Epidermal melanocyte (primary cell): ENCODE results near the gene LGR4.

Experiments
- DNase-seq: peaks from one replicate; pipeline ENCODE4 v3.0.0; 2011; ENCODE audit warnings: low spot score; ENCODE audit not compliant: insufficient read length

LGR4 gene

DNA sequence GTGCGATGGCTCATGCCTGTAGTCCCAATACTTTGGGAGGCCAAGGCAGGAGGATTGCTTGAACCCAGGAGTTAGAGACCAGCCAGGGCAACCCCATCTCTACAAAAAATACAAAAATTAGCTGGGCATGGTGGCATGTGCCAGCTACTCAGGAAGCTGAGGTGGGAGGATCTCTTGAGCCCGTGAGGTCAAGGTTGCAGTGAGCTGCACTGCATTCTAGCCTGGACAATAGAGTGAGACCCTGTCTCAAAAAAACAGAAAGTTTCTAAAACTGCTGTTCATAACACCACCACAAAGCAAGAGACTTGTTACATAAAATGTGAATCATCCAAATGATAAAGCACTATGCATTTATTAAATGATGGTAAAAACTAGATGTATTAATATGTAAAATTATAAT, 69.4 kb downstream of the LGR4 start:
- no peak for DNase-seq

DNA sequence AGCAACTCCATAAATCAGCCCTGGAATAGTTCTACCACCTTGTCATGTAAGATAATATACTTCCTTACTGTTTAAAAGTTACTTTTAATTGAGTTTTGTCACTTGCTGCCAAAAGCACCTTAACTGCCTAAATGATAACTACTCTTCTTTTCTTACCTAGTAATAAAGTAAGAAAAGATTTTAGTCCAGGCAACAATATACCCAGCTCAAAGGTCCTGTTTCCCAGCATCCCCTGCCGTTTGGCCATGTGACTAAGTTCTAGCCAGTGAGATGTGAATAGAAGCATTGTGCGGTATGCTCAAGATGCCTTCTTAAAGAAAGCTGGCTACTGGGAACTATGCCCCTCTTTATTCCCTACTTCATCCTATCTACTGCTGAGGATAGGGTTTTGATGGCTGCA, 70.1 kb downstream of the LGR4 start:
- DNase-seq: no peak

DNA sequence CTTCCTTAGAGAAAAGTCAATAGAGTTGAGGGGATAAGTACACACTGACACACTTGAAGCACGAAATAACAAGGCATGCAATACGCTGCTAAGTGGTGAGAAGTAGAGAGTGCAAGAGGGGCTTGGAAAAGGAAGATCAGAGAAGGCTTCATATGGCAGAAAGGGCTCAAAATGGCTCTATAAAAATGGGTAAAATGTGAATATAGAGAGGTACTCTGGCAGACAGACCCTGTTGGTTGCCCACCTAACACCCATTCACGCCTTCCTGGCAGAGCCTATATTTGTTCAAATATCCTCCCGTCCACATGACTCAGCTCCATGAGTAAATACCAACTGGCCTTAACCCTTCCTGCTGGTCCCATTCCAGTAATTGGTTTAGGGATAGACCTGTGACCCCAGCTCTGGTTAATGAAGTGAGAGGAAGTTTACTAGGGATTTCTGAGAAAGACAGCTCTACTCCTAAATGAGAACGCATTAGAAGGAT, 70.7 kb downstream of the LGR4 start:
- no peak for DNase-seq

DNA sequence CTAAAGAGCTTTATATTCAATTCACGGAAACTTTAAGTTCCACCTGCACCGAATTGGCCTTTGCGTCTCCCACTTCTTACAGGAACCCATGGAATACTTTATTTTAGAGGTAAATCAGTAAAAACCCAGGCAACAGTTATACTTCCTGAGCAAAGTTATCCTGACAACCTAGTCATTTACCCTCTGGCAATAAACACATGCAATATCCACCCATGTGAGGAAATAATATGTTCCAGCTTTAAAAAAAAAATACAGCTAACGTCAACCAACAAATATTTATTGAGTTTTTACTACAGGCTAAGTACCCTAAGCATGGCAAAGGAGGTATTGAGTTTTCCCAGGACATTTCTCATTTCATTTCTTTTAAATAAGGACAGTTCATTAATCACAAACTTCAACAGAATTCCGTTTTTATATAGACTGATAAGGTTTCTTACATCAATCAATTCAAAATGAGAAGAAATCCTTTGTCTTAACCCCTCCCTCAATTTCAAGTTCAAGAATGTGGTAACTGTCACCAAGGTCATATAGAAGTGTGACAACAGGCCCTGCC, 71.2 kb downstream of the LGR4 start:
- DNase-seq: no peak

DNA sequence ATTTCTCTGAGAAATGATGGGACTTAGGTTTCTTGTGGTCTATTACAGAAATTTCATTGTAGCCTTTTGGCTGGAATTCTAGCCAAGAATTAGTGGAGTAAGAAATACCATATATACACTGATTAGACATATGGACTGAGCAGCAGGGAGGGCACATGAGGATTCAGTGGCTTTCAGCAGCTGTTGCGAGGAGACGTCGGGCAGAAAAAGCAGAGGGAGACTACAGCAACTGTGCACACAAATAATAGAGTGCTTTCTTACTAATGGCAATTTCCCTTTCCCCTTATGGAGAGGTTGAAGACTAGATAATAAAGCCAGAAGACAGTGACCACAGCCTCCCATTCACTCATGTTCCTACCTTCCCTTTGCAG, 74.2 kb downstream of the LGR4 start:
- no peak for DNase-seq

DNA sequence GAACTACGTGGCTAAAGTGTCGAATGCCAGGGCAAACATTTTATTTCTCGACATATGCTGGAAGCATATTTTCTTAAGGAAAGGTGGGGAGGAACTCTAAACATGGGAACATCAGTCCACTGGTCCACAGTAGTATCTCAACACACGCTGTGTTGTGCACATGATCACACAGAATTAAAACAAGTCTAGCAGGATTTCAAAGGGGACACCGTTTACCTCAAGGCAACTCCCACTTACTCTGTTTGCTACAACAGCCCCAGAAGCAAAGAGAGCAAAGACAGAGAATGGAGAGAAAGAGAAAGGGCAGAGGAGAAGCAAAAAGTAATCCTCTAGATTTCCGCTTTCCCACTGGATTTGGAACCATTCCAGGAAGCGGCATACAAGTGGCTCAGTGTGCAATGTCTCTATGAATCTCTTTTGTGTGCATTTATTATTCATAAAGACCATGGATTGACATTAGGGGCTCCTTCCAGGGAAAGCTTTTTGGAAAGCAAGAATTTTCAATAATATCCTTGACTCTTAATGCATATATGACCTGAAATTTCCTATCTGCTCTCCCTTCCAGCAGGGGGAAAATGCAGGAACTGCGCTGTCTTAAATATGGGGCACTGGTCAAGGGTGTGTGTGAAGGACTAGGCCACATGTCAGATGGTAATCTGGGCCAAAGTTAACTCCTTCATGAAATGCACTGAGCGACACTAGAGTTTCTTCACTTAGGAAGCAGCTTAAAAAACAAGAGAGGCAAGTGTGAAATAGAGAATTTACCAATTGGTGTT, 74.8 kb downstream of the LGR4 start:
- no peak for DNase-seq

DNA sequence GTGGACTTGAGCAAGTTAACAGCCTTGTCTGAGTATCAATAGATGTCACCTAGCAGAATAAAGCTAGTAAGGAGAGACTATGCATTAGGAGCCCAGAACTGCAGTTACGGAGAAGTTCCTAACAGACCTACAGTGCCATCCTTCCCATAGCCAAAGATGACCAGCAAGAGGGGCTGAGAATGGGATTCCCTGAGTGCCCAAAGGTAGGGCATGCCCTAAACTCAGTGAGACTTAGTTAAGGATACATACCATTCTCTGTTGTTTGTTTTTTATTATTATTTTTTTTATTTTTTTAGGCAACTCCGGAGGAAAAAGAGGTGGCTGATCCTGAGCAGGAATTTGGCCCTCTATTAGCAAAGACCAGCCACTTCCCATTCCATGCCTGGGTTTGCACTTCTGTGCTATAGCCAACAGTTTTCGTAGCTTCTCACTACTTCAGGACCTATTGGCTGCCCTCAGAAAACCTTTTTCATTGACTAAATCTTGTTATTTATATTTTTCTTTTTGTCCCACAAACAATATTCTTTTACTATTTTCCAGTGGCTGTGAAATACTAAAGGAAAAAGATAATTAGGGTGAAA, 76.2 kb downstream of the LGR4 start:
- DNase-seq: no peak

DNA sequence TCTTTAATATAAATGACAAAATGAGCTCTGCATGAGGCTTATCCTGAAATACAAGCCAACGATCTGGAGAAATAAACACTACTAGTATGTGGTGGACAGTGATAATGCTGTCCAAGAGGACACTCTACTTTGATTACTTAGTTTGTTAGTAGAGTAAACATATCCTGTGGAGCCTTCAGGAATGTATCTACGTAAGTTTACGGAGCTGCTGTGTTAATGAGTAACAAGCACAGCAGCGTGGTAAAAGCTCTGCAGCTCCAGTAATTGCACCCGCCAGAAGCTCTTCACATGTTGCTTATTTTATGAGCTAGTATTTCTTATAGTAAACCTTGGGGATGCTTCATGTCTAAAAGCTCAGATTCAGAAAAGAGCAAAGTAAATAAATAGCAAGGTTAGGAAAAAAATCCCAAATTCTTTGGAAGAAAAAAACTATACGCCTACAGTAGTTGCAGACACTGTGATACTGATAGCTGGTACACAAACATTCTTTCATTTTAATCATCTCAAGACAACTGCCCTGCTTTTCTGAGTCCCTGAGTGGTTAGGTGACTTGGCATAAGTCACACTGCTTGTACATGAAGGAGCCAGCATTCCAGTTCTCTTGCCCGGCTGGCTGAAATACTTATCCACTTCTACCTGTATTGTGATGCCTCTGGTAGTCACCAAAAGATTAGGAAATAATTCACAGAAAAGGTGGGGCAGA, 76.9 kb downstream of the LGR4 start:
- no peak for DNase-seq

DNA sequence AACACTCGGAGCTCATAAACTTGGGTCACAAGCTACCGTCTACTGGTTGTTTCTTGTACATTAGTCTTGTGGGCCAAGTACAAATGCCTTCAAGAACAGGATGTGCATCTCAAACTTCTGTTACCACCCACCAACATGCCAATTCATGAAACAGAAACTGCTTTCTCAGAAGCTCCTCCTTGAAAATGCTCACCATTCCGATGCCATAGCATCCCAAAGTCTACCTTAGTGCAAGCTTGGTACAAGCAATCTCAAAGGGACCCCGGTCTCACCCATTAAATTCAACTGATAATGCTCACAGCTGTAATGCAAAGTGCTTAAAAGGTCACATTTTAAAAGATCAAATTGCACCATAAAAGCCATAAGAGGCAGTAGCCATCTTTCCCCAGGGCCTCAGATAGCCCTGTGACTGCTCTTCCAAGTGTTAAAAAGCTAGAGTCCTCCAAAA, 77.8 kb downstream of the LGR4 start:
- no peak for DNase-seq

DNA sequence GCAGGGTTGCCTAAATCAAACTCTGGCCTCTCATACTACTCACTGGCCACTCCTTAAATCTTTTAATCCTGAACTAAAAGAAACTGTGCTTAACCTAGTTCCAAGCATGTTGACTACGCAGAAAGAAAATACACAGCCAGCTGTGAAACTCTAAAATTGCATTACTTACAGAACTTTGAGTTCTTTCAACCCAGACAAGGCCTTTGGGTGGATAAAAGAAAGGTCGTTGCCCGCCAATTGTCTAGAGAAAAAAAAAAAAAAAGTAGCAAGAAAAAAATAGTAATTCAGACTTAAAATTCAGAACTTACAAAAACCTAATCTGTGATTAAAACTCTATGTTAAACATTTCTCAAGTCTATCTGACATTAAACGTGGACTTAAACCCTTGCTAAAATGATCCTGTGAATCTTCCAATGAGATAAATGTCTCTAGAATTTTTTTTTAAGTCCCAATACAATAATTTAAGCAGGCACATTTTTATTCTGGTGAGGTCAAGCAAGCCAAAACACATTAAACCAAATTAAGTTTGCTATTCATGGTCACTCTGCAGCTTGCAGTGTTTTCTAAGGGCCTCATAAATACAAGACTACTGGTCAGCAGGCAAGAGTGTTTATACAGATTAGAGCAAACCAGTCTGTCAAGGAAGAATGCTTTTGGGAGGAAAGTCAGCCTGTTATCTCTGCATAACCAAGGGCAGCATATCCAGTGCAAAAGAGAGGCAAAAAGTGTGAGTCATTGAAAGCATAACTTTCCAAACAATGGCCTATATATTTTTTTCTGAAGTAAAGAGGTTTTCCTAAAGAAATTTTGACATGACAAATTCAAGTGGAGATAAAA, 80.1 kb downstream of the LGR4 start:
- no peak for DNase-seq

DNA sequence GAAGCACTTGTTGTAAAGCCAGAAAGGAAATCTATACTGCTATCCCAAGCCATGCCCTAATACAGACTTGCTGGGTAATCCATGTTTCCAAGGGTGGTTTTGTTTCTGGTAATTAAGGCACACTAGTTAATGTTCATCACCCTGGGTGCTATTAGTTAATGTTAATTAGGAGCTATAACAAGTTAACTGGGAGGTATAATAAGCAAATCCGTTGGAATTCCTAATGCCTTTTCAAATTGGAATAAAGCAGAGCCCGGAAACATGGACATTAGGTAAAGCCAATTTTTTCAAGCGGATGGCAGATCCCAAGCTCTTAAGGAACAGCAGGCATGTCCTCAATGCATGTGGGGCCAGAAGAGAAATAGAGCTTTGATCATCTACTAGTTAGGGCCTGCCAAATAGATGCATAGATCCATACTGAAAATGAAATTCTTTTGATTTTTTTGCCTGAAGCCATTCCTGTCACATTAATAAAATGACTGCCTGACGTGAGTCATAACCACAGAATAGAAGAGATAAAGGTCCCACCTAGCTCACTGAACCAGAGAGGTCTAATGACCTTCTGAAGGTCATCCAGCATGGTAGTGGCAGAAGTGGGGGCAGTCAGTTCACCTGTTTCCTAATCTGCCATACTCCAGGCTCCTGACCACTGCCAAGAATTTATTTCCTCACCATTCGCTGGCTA, 81.1 kb downstream of the LGR4 start:
- no peak for DNase-seq

DNA sequence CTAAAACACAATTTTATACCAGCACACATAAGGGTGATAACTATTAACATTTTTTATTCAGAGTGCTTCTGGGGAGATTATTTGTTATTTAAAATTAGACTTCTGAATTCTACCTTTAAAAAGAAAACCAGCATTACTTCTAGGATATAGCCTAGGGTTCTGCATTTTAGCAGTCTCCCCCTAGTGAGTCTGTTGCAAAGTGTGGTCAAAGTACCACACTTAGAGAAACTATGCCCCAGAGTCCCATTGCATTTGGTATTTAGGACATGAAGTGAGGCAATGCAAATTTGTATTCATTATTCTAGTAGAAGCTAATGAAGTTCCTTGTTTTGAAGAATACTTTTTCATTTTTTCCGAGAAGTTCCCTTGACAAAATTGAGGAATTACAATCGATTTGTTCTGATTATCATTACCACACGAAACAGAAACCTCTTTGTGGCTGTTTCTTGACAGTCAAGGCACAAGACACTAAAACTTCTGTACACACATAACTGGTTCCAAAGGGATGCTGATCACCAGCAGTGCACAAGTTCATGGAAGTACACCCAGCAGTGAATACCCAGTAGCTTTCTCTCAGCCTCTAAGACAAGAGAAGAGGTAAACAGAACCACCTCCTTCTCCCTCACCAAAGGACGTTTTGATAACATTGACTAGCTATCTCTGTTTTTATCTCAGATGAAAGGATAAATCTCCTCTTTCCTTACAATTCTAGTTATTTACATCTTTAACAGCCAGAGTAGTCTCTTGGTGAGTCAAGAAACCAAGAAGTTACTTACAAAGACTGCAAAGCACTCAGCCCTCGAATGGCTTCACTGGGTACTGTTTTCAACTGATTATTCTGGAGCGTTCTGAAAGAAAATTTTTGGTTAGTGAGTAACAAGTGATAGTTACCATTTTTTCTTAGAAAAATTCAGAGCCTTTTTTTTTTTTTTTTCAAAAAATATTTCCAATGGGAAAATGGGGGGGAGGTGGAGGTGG, 82.0 kb downstream of the LGR4 start:
- DNase-seq: no peak

DNA sequence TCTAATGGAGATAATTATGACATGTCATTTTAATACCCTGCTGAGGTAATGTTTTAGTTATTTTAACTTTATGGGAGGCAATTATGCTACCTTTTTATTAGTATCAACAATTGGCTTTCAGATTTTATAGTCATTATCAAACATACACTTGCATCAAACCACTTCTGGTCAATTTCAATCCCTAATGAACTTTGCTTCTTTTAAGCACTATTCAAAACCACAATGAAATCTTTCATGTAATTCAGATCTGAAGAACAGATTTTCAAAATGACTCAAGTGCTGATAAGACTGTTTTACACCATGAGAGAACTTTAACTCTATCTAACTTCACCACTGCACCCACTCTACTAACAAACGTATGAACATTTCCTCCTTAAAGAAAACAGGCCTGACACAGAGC, 83.7 kb downstream of the LGR4 start:
- no peak for DNase-seq

DNA sequence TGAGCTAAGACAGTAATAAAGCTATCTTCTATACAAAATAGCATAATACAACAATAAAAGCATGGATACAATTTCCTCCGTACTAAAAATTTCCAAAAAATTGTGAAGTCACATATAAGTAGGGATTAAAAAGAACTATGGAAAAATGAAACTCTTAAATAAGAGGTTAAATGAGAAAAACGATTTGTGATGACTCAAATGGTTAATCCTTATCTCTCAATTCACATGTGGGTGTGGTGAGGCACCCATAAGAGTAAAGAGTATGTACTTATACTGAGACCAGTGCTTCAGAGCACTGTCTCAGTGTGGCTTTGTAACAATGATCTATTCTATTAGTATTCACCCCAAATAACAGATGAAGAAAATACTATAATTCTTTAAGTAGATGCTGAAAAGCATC, 84.6 kb downstream of the LGR4 start:
- DNase-seq: no peak

DNA sequence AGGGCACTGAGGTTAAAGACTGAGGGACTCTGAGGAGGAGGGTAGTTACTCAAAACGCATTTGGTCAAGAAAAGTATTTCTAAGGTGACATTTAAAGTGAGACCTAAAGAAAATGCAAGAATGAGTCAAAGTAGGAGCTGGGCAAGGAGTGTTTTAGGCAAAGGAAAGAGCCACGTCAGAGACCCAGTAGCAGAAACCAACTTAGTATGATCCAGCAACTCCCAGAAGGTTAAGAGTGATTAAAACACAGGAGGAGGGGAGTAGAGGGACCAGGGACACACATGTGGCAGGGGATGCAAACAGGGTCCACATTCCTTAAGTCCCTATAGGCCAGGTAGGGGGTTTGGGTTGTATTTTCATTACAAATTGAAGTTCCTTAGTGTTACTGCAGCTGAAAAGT, 85.2 kb downstream of the LGR4 start:
- DNase-seq: no peak

DNA sequence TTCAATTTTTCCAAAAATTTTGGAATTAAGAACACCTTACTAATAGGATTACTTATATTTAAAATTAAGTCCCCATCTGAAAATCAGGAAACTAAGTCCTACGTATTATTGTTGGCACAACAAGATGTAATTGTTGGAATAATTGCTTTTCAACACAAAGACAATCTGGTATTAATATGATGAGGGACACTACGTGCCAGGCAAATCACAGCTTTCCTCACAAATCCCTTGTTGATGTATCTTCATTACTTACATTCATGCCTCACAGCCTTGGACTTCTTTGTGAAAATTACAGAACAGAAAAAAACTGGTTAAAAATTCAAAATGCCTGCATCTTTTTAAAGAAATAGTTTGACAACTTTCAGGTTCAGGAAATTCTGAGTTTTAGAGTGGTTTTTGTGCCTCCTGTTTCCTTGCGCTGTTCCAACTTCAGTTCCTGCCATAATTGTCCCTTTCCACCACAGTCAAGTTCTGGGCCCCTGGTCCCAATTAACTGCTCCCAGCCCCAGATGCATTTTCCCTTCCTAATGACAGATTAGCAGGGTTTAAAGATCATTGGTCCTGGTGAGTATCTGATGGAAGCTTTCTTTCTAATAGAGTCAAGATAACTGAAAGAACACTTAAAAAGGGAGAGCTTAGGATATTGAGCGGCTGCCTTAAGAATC, 86.3 kb downstream of the LGR4 start:
- no peak for DNase-seq

DNA sequence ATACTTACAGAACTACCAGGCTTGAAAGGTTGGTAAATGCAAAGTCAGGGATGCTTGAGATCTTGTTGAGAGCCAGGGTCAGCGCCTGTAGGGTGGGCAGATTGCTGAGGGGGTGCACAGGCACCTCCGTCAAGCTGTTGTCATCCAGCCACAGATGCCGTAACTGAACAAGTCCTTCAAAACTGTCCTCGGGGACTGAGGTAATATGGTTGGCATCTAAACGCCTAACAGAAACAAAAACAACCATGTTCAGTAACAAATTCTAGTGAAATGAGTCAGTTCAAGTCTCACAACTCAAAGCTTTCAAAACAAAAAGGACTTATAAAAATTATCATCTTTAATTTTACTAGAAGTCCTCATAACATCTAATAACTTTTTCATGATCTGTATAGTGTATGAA, 87.3 kb downstream of the LGR4 start:
- DNase-seq: no peak

DNA sequence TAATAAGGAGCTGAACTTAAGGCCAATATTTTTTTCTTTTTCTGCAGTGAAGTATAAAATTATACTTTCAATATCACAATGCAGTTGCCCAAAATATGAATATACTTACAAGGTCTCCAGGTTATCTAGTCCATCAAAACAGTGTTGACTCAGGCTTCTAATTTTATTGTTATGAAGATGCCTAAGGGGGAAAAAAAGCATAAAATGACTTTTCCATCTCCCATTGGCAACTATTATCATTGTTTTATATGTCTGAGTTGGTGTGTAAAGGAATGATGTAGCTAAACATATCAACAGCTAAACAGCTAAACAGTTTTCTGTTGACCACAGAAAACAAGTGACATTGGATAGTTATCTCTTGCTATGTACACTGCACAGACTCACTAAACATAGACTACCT, 88.4 kb downstream of the LGR4 start:
- DNase-seq: no peak

DNA sequence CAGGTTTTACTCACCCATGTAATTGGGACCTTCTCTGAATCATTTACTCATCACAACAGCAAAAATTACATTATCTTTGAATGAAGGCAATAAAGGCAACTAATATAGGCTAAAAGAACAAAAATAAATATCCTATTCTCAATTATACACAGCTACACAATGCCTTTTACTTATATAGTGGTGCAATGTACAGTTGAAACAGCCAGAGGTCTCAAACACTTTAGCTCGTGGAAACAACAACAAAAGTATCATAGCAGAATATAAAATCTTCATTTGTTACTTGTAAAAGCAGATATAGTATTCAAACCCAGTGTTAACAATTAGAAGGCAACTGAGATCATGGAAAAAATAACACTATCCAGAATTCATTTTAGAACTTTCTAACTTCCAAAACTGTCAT, 88.9 kb downstream of the LGR4 start:
- DNase-seq: no peak
